HepG2 (cell line): Measurements from ENCODE around the gene CACNA1C.

Experiments used
- BRD4 ChIP-seq: sonication (generic); formaldehyde crosslinking; IDR thresholded peaks from 2 replicates; pipeline ENCODE4 v1.4.0; 2020; ENCODE audit warnings: missing genetic modification reagents
- CEBPB ChIP-seq: IDR thresholded peaks from 2 replicates; pipeline ENCODE4 v1.6.1; 2011; ENCODE audit warnings: low read depth, low read length, improper control_type of control experiment, borderline replicate concordance
- ELF1 ChIP-seq: sonication (generic); formaldehyde crosslinking; IDR thresholded peaks from 2 replicates; pipeline ENCODE4 v1.4.0; 2020; ENCODE audit warnings: missing genetic modification reagents
- POLR2A ChIP-seq, 2 experiments: IDR thresholded peaks; 2 replicates each; pipeline ENCODE4 v1.6.1; 2011; ENCODE audit warnings: low read depth in 2 of 2, low read length in 2 of 2, mild to moderate bottlenecking in 1 of 2, moderate library complexity in 1 of 2; ENCODE audit not compliant: insufficient read depth in 1 of 2
- SALL1 ChIP-seq: sonication (generic); formaldehyde crosslinking; IDR thresholded peaks from 2 replicates; pipeline ENCODE4 v1.8.0; 2022; ENCODE audit warnings: mild to moderate bottlenecking, missing genetic modification reagents
- SMC3 ChIP-seq: IDR thresholded peaks from 2 replicates; pipeline ENCODE4 v1.6.1; 2011; ENCODE audit warnings: low read length, improper control_type of control experiment
- TAF1 ChIP-seq: sonication (generic); formaldehyde crosslinking; IDR thresholded peaks from 2 replicates; pipeline ENCODE4 v1.4.0; 2020; ENCODE audit warnings: missing genetic modification reagents
- ZNF296 ChIP-seq: sonication (generic); formaldehyde crosslinking; conservative IDR thresholded peaks from 2 replicates; pipeline ENCODE4 v1.5.0; 2020; ENCODE audit warnings: mild to moderate bottlenecking, missing genetic modification reagents
- TF ChIP-seq, protein P1 (sequence below): sonication (generic); formaldehyde crosslinking; IDR thresholded peaks from 2 replicates; pipeline ENCODE4 v1.5.0; 2020; ENCODE audit warnings: mild to moderate bottlenecking, missing genetic modification reagents, moderate library complexity
- TF ChIP-seq, protein P2 (sequence below): sonication (generic); formaldehyde crosslinking; IDR thresholded peaks from 2 replicates; pipeline ENCODE4 v1.8.0; 2022; ENCODE audit warnings: mild to moderate bottlenecking, missing genetic modification reagents
- TF ChIP-seq, protein P3 (sequence below): IDR thresholded peaks from 2 replicates; pipeline ENCODE4 v1.6.1; 2016
- TF ChIP-seq, protein P4 (sequence below): IDR thresholded peaks from 2 replicates; pipeline ENCODE4 v1.6.1; 2012; ENCODE audit warnings: inconsistent platforms
- TF ChIP-seq, protein P5 (sequence below): sonication (generic); formaldehyde crosslinking; IDR thresholded peaks from 2 replicates; pipeline ENCODE4 v1.4.0; 2020; ENCODE audit warnings: missing genetic modification reagents, borderline replicate concordance

DNA sequence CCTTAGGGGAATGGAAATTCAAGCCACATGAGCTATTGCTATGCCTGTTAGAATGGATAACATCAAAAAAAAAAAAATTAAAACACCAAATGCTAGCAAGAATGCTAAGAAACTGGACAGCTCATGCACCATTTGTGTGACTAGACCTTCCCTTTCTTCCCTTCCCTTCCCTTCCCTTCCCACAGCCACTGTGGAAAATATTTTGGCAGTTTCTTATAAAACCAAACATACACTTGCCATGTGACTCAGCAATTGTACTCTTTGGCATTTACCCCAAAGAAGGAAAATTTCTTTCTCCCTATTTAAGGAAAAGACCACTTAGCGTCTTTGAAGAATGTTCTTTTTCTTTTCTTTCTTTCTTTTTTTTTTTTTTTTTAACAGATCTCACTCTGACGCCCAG is 692.9 kb downstream of the CACNA1C start:
- TF ChIP-seq SMC3 (no peak), TAF1 (CRISPR knock-in tag) (no peak), POLR2A (IDR thresholded peaks at IDR 0.05; ENCODE audit: insufficient read depth in 1 of 2, low read depth in 2 of 2, low read length in 2 of 2) (no peak), SALL1 (CRISPR knock-in tag) (no peak), ELF1 (CRISPR knock-in tag) (no peak), BRD4 (CRISPR knock-in tag) (no peak), ZNF296 (CRISPR knock-in tag) (no peak), CEBPB (no peak)
- TF ChIP-seq, protein P1, sequence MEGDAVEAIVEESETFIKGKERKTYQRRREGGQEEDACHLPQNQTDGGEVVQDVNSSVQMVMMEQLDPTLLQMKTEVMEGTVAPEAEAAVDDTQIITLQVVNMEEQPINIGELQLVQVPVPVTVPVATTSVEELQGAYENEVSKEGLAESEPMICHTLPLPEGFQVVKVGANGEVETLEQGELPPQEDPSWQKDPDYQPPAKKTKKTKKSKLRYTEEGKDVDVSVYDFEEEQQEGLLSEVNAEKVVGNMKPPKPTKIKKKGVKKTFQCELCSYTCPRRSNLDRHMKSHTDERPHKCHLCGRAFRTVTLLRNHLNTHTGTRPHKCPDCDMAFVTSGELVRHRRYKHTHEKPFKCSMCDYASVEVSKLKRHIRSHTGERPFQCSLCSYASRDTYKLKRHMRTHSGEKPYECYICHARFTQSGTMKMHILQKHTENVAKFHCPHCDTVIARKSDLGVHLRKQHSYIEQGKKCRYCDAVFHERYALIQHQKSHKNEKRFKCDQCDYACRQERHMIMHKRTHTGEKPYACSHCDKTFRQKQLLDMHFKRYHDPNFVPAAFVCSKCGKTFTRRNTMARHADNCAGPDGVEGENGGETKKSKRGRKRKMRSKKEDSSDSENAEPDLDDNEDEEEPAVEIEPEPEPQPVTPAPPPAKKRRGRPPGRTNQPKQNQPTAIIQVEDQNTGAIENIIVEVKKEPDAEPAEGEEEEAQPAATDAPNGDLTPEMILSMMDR (CRISPR knock-in tag): no peak
- TF ChIP-seq, protein P2, sequence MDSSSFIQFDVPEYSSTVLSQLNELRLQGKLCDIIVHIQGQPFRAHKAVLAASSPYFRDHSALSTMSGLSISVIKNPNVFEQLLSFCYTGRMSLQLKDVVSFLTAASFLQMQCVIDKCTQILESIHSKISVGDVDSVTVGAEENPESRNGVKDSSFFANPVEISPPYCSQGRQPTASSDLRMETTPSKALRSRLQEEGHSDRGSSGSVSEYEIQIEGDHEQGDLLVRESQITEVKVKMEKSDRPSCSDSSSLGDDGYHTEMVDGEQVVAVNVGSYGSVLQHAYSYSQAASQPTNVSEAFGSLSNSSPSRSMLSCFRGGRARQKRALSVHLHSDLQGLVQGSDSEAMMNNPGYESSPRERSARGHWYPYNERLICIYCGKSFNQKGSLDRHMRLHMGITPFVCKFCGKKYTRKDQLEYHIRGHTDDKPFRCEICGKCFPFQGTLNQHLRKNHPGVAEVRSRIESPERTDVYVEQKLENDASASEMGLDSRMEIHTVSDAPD (CRISPR knock-in tag): no peak
- TF ChIP-seq, protein P3, sequence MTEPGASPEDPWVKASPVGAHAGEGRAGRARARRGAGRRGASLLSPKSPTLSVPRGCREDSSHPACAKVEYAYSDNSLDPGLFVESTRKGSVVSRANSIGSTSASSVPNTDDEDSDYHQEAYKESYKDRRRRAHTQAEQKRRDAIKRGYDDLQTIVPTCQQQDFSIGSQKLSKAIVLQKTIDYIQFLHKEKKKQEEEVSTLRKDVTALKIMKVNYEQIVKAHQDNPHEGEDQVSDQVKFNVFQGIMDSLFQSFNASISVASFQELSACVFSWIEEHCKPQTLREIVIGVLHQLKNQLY (CRISPR knock-in tag): no peak
- TF ChIP-seq, protein P4, sequence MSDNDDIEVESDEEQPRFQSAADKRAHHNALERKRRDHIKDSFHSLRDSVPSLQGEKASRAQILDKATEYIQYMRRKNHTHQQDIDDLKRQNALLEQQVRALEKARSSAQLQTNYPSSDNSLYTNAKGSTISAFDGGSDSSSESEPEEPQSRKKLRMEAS: no peak
- TF ChIP-seq, protein P5, sequence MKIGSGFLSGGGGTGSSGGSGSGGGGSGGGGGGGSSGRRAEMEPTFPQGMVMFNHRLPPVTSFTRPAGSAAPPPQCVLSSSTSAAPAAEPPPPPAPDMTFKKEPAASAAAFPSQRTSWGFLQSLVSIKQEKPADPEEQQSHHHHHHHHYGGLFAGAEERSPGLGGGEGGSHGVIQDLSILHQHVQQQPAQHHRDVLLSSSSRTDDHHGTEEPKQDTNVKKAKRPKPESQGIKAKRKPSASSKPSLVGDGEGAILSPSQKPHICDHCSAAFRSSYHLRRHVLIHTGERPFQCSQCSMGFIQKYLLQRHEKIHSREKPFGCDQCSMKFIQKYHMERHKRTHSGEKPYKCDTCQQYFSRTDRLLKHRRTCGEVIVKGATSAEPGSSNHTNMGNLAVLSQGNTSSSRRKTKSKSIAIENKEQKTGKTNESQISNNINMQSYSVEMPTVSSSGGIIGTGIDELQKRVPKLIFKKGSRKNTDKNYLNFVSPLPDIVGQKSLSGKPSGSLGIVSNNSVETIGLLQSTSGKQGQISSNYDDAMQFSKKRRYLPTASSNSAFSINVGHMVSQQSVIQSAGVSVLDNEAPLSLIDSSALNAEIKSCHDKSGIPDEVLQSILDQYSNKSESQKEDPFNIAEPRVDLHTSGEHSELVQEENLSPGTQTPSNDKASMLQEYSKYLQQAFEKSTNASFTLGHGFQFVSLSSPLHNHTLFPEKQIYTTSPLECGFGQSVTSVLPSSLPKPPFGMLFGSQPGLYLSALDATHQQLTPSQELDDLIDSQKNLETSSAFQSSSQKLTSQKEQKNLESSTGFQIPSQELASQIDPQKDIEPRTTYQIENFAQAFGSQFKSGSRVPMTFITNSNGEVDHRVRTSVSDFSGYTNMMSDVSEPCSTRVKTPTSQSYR (CRISPR knock-in tag): no peak
